Stimulated activated CD4-positive, alpha-beta T cell treated with anti-CD3 and anti-CD28 coated beads, Interleukin-12 subunit alpha, Interleukin-12 subunit beta, amount 100 ng/mL, for 24 hours (primary cell): ENCODE results near the gene STK4.
"Not testable (repeated sequence)": the region's sequence is repeated elsewhere in the genome, so short reads cannot be mapped to it uniquely, and the experiment has no call there.

Experiments
- DNase-seq, 2 experiments: peaks; one replicate each; pipeline ENCODE4 v3.0.0-alpha.2; 2020; ENCODE audit warnings: low read depth in 2 of 2

STK4 gene

DNA sequence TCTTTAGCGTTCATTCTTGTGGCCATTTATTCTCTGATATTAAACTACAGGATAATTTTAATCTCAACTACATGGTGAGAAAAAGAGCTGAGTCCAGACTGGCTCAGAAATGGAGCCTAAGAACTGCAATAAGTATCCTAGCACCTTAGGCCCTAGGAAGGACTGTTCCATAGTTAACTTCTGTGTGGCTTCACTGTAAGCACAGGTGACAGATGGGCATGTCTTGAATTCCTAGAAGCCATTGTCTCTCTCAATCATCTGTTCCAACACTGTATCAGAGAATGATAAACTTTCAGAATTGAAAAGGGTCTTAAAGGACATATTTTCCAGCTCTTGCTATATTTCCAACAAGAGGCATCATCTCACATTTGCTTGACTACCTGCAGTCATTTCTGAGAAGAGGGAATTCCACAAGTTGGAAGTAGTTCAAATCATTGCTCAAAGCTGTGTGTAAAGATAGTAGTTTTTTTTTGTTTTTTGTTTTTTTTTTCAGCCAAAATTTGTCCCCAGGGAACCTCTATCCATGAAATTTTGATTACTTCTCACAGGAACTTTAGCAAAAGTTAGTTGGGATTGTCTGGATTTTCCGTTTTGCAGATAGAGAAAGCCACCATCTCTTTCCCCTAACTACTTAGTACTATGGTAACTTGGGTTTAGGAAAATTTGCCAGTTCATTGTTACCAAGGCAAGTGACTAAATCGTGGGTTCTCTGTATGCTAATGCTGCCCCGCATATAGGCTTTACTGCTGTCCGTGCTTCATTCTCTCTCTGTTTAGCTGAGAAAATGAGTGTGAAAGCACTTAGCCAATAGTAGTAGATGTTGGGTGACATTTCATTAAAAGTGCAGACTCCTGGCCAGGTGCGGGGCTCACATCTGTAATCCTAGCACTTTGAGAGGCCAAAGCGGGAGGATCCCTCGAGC, 87.4 kb downstream of the STK4 start:
- DNase-seq, result no peak

DNA sequence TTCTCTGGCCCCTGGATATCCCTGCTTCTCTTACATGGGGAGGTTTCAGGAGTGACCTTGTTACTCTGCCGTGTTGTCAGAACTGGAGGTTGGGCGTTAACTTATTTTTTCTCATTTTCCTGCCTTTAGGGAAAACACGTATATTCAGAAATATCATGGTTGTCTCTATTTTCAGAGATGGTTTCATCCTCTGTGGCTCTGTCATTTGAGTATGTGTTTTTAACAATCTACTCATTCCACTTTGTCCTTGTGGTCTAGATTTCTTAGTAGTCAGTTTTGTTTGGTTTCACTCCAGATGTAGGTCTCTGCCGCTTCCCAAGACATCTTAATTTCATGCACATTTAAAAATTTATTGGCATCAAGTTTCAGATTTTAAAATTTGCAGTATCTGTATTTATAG, 88.7 kb downstream of the STK4 start:
- DNase-seq, result no peak

GRCh38 chr20:45056473-45057173, 90.3 kb downstream of the STK4 start:
- no peak for DNase-seq

DNA sequence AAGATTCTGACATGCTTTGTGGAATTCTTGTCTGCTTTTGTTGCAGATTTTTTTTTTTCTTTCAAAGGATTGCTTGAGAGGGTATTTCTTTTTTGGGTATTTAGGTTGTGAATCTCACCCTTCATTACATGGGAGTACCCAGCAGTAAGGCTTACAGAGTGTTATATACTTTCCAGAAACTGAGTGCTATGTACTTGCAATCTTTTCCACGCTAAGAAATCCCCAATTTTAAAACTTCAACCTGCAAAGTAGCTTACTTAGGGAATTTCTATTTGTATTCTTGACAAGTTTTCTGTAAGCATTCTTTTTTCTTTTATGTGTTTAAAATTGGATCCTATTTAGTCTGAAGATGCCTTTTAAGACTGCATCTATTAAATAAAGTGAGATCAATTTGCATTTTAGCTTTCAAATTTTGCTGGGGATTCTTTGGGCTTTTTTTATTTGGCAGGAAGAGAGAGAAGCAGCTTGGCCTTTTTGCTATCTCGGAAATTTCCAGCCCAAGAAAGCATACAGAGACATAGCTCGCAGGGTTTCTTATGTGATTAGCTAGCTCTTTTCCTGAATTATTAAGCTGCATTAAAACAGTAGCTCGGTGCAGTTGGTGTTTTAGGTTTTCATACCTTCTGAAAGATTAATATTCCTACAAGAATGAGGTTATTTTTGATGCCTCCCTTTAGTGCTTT, 92.0 kb downstream of the STK4 start:
- no peak for DNase-seq

DNA sequence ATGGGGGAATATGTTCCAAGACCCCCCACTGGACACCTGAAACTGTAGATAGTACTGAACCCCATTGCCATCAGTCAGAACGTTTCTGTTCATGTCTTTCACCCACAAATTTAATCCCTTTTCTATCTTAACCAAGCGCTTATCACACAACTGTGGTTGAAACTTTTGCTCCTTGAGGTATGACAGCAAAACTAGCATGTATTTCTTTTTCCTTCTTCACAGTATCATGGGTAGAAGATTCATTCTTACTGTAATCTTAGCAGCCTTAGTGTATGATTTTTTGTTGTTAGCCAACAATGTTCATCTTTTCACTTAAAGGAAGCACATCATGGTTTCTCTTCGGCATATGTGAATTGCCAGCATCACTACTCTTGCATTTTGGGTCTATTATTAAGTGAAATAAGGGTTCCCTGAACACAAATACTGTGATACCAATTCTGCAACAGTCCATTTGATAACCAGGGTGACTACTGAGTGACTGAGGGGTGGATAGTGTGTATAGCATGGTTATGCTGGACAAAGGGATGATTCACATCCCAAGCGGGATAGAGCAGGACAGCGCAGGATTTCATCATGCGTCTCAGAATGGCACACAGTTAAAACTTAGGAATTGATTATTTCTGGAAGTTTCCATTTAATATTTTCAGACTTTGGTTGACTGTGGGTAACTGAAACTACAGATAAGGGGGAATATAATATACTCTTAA, 92.9 kb downstream of the STK4 start:
- no peak for DNase-seq

DNA sequence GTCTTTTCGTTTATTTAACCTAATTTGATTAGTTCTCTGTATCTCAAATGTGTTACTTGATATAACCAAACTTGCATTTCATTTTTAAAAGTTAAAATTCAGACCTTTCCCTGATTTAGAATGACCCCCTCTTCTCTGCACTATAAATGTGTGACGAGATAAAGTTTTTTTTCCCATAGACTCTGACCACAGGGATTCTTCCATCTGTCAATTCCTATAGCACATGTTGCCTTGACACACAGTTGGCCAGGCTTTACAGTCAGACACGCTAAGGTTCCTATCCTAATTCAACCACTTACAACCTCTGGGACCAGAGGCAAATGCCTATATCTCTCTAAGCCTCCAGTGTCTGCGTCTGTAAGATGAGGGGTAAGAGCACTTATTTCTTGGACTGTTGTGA, 94.0 kb downstream of the STK4 start:
- DNase-seq, result no peak

GRCh38 chr20:45061244-45061643, 94.9 kb downstream of the STK4 start:
- no peak for DNase-seq

- not testable (repeated sequence) for DNase-seq
These were observed 96.8 kb downstream of the STK4 start for GRCh38 chr20:45063107-45063506.

DNA sequence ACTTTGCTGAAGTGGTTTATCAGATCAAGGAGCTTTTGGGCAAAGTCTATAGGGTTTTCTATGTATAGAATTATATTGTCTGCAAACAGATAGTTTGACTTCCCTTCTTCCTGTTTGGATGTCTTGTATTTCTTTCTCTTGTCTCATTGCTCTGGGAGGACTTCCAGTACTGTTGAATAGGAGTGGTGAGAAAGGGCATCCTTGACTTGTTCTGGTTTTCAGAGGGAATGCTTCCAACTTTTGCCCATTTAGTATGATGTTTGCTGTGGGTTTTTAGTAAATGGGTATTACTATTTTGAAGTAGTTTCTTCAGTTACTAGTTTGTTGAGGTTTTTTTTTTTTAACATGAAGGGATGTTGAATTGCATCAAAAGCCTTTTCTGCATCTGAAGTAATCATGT, 98.5 kb downstream of the STK4 start:
- no peak for DNase-seq

DNA sequence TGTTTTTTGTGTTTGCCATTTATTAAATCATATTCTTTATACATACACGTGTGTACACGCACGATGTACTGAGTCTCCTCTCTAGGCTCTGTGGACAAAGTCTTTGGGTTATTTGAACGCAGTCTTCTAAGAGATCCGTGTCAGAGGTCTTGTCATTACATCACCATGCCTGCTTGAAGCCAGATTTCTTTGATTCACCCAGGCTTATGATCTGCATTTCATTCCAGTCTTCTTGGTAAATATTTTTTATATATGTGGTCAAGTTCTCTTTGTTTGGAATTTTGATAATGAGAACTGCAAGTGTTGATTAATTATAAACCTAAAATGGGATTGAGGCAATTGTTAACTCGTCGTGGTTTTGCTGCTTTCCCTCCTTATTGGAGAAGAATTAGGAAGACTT, 100.1 kb downstream of the STK4 start:
- no peak for DNase-seq

DNA sequence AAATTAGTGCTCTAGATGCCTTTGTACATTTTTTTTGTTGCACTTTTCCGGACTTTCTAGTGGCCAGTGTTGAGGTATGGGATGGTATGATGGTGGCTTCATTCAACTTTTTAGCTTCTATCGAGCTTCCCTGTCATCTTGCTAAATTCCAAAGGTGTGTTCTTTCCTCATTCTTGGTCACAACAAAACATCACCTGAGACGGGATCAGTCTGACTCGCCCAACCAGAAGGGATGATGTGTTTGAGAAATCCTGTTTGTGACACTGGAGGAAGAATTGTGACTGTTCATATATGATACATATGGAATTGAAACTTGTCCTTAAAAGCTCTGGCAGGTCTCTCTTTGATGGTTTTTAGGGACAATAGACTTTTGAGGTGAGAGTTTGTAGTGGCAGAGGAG, 100.8 kb downstream of the STK4 start:
- DNase-seq, result no peak

DNA sequence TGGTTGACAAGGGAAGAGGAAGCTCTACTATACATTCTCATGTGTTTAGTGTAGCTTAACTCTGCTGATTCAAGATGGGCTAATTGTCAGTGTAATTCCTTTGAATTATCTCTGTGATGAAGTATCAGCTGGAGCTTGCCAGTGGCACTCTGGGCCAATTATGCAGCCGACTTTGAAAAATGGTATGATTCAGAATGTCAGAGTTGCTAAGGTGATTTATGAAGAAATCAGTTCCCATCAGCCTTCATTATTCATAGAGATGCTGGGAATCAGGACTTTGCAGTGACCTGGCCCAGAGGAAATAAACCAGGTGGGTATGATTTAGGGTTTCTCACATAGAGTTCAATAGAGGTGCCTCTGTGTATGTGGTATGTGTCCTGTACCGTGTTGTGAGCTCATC, 101.2 kb downstream of the STK4 start:
- DNase-seq, result no peak

GRCh38 chr20:45069261-45069660, 102.9 kb downstream of the STK4 start:
- DNase-seq, result no peak

DNA sequence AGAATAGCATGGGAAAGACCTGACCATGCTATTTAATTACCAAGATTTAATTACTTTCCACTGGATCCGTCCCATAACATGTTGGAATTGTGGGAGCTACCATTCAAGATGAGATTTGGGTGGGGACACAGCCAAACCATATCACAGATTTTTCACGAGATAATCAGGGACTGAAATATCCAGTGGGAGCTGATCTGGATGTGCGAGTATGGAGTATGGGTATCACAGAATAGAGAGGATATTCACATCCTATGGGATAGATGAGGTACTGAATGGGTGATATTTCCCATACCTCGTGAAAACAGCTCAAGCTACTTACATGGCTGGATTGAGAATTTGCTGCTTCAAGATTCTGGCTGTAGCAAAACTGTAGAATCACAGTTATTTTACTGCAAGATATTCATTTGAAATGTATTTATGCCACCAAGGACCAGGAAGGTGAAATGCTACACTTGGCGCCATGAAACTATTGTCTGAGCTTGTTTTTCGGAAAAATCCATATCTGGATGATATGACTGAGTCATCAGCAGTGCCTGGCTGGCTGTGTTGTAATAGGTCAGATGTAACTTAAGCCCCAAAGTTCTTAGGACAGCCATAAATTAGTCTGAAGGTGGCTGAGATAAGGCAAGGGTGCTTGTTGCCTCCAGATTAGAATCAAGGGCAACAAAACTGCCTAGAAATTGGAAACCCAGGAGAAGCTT, 104.8 kb downstream of the STK4 start:
- DNase-seq, result no peak

DNA sequence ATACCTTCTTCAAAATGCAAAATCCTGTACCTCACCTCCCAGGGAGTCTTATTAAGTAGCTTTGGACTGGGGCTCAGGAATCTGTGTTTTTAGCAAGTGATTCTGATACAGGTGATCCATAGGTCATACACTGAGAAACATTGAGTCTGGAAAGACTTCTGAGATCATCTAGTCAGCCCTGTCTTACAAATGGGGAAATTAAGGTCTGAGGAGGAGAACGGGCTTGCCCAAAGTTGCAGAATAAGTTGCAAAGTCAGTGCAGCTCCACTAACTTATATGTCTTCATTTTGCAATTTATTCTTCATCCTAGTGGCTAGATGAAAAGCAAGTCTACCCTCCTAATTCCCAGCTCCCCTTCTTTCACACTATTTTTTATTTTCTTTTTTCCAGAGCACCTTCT, 105.8 kb downstream of the STK4 start:
- no peak for DNase-seq

DNA sequence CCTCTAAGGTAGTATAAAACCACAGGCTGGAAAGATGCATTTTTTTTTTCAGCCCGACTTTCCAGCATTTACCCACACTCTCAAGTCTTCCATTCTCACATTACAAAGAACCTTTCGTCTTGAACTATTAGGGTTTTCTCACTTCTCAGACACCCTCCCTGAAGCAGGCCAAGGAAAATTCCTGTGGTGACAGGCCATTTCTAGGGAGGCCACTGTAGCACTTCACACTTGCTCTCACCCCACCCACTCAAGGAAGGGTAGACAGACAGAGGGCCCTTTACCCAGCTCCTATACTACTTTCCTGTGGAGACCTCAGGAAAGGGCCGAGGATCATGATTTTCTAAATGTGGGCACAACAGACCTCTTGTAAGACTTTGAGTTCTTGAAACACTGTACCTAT, 106.9 kb downstream of the STK4 start:
- no peak for DNase-seq

- DNase-seq, result no peak
These were observed 111.2 kb downstream of the STK4 start for GRCh38 chr20:45077559-45077958.

GRCh38 chr20:45080867-45081624, 114.7 kb downstream of the STK4 start:
- no peak for DNase-seq

DNA sequence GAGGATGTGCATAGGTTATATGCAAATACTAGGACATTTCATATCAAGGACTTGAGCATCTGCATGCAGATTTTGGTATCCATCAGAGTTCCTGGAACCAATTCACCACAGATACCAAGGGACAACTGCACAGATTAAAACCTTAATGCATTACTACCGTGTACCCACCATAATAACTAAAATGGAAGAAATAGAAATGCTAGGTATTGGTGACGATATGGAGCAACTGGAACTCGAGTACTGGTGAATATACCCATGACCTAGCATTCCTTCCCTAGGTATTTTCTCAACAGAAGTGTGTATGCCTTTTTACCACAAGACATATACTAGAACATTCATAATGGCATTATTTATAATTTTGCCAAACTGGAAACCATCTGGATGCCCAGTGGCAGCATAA, 116.2 kb downstream of the STK4 start:
- no peak for DNase-seq

GRCh38 chr20:45083127-45083526, 116.8 kb downstream of the STK4 start:
- no peak for DNase-seq

GRCh38 chr20:45085289-45085688, 119.0 kb downstream of the STK4 start:
- DNase-seq, result no peak
